ENCODE data around the gene TXN2.
A peak's percentile ranks its signal among the peaks of the same experiment; 100 is the strongest.

TXN2 gene

DNA sequence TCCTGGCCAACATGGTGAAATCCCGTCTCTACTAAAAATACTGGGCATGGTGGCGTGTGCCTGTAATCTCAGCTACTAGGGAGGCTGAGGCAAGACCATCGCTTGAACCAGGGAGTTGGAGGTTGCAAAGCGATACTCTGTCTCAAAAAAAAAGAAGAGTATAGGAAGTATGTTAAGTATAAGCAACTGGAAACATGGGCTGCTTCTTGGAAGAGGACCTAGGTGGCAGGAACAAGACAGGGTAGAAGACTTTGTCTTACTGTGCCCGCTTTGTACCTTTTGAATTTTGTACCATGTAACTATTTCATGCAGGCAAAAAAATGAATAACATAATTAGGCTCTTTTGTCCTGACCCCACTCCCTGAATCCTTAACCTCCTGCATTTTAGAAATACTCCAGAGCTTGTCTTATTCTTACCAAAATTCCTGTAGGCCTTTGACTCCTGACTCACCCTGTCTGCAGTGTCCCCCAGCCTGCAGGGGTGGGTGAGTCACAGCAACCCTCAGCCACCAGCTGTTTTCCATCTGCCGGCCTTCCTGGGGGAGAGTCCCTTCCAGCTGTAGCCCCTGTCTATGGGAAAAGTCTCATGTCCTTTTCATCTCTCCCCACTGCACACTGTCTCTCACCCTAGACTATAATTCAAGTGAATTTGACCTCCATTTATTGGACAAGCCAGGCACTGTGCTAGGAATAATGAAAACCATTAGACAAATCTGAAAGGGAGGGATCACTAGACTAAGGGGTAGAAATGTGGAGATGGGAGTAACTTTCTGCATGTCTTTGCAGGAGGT lies 41.8 kb downstream of the TXN2 start:
- DNase-seq (ENCODE audit: low spot score) = no peak
- TF ChIP-seq, protein P1, sequence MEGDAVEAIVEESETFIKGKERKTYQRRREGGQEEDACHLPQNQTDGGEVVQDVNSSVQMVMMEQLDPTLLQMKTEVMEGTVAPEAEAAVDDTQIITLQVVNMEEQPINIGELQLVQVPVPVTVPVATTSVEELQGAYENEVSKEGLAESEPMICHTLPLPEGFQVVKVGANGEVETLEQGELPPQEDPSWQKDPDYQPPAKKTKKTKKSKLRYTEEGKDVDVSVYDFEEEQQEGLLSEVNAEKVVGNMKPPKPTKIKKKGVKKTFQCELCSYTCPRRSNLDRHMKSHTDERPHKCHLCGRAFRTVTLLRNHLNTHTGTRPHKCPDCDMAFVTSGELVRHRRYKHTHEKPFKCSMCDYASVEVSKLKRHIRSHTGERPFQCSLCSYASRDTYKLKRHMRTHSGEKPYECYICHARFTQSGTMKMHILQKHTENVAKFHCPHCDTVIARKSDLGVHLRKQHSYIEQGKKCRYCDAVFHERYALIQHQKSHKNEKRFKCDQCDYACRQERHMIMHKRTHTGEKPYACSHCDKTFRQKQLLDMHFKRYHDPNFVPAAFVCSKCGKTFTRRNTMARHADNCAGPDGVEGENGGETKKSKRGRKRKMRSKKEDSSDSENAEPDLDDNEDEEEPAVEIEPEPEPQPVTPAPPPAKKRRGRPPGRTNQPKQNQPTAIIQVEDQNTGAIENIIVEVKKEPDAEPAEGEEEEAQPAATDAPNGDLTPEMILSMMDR (IDR thresholded peaks at IDR 0.05; ENCODE audit: borderline replicate concordance, control extremely low read depth, extremely low read depth, insufficient read depth, missing control alignments) = no peak
- in situ Hi-C loops (cut with MboI; ENCODE audit: low sequenced_read_pairs, unreplicated experiment) = no loop called here

DNA sequence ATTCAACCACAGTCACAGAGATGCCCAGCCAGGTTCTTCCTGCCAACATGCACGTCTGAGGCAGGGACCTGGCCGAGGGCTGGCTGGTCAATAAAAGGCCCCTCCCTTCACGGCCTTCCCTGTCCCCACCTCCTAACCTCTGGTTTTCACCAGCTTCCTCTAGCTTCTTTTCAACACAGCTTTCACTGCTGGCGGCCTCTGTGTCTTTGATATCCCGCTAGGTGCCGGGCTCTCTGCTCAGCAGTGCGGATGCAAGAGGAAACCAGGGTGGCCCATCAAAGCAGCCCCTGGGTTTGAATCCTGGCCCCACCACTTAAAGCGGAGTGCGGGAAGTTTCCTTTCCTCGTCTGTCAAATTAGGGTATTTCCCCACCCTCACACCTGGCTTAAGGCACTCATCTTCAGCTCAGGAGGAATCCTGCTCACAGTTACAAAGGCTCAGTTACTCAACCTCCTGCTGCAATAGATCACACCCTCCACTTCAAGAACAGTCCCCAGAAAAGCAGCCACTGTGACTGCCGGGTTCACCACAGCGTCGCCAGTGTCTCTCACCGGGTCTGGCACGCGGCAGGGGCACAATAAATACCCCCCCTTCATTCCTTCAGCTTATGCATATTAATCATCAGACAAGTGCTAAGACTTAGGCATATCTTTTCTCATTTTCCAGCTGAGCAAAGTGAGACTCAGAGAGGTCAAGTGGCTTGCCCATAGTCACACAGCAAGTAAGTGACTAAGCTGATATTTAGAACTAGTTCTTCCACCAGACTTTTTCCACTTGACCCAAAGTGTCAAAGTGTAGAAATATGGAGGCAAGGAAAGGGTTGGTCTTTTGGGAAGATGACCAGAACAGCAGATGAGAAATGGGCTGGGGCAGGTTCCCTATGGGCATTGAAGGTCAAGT lies 45.7 kb downstream of the TXN2 start:
- DNase-seq (ENCODE audit: low spot score) = peak; percentile 69
- in situ Hi-C loops (cut with MboI; ENCODE audit: low sequenced_read_pairs, unreplicated experiment) = no loop called here
- TF ChIP-seq, protein P1 (IDR thresholded peaks at IDR 0.05; ENCODE audit: borderline replicate concordance, control extremely low read depth, extremely low read depth, insufficient read depth, missing control alignments) = no peak

DNA sequence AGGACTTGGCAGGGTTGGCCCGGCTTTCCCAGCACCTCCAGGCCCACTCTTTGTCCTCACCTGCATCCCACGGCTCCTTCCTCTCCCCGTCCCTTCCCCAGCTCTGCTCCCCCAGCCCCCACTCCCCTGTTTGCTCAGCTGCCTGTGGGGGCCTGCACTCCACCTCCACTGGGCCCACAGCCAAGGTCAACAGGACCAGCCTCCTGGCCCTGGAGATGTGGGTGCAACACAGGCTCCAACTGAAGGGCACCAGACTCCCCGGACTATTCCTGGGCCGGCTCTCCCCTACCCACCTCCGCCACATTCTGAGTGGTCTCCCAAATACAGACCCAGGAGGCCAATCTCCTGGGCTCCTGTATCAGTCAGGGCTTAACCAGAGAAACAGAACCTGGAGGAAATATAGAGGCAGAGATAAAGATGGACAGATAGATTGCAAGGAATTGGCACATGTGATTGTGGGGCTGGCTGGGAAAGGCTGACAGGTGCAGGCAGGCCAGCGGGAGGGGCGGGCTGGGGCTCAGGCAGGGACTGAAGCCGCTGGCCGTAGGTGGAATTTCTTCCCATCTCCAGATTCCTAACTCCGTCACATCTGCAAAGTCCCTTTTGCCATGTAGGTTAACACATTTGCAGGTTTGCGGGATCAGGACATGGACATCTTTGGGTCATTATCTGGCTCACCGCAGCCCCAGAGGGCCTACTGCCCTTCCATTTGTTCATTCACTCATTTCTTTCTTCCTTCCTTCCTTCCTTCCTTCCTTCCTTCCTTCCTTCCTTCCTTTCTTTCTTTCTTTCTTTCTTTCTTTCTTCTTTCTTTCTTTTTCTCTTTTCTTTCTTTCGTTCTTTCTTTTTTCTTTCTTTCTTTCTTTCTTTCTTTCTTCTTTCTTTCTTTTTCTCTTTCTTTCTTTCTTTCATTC lies 47.9 kb downstream of the TXN2 start:
- TF ChIP-seq, protein P1 (IDR thresholded peaks at IDR 0.05; ENCODE audit: borderline replicate concordance, control extremely low read depth, extremely low read depth, insufficient read depth, missing control alignments) = no peak
- no peak for DNase-seq (ENCODE audit: low spot score)
- in situ Hi-C loops (cut with MboI; ENCODE audit: low sequenced_read_pairs, unreplicated experiment) = no loop called here

DNA sequence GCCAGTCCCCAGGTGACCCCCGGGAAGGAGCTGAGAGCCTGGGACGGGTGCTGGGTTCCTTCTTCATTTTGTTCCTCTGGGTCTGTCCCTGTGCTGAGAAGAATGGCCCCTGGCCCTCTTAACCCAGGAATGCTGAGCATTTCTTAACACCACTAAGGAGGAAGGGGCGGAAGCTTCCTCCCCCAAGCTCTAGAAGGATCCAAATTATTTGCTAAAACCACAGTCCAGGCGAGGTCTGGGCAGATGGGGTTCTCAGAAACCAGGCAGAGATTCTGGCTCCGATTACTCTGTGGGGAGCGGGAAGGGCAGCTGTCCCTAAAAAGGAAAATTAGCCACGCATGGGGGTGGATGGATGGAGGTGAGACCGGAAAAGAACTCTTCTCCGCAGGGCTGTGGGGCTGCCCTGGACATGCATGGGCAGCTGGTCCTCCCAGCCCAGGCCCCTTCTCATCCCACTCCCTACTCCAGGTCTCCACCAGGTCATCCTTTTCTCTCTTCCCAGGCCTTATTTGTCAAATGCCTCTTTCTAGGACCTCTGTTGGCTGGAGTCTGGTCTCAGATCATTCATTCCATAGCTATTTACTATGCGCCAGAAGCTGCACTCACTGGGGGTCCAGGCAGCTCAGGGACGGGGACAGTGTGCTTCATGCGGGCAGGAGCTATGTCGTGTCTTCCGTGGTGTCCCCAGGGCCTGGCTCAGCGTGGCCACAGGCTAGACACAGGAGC lies 48.7 kb downstream of the TXN2 start:
- TF ChIP-seq, protein P1 (IDR thresholded peaks at IDR 0.05; ENCODE audit: borderline replicate concordance, control extremely low read depth, extremely low read depth, insufficient read depth, missing control alignments) = no peak
- no peak for DNase-seq (ENCODE audit: low spot score)
- in situ Hi-C loops (cut with MboI; ENCODE audit: low sequenced_read_pairs, unreplicated experiment) = no loop called here

DNA sequence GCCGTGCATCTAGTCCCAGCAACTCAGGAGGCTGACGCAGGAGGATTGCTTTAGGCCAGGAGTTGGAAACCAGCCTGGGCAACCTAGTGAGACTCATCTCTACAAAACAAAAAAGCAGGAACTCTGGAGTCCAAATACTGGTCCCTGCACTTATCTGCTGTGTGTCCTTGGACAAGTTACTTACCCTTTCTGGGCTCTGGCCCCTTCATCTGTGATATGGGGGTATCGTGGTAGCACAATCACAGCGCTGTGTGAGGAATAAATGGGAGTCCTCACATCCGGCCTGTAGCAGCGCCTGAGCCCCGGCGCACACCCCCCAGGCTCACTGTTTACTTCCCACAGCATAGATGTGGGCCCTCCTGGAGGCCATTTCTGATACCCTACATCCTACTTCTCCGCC lies 49.5 kb downstream of the TXN2 start:
- no peak for DNase-seq (ENCODE audit: low spot score)
- in situ Hi-C loops (cut with MboI; ENCODE audit: low sequenced_read_pairs, unreplicated experiment) = no loop called here
- TF ChIP-seq, protein P1 (IDR thresholded peaks at IDR 0.05; ENCODE audit: borderline replicate concordance, control extremely low read depth, extremely low read depth, insufficient read depth, missing control alignments) = no peak
